Activated CD4-positive, CD25-positive, alpha-beta regulatory T cell treated with anti-CD3 and anti-CD28 coated beads, Interleukin-2, amount 50 U/mL, for 16 hours (primary cell): ENCODE results near the gene UGT1A3.

Source experiments
- DNase-seq: peaks from one replicate; pipeline ENCODE4 v3.0.0-alpha.2; 2020; ENCODE audit warnings: low read depth, low spot score

UGT1A3 gene

DNA sequence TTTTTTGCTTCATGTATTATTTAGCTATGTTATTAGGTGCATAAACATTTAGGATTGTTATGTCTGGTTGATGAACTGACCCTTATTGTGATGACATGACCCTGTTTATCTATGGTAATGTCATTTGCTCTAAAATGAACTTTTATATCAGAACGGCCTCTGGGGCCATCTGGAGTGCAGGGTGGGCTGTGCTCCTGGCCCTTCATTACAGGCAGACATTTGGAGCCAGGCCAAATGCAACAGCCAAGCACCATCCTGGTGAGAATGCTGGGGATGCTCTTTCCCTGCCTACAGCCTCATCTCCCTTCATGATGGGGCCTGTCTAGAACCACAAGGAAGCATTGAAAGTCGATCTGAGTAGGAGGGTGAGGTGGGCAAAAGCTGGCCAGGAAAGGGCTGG lies 87.5 kb downstream of the UGT1A3 start:
- no peak for DNase-seq

DNA sequence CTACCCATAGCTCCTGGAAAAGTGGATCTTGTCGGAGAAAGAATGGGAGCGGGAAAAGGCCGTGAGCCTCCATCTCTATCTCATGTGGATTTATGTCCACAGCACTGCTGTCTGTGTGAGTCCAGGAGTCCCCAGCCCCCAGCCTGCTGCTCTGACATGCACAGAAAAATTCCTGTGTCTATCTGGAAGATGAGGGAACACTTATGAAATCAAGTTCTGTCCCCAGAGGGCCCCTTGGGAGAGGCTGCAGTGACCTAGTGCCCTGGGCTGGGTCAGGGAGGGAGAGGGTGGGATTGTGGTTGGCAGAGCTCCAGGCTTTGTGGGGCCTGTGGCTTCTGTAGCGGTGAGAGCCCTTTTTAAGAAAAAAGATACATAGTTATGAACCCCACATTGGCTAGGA lies 87.9 kb downstream of the UGT1A3 start:
- no peak for DNase-seq

DNA sequence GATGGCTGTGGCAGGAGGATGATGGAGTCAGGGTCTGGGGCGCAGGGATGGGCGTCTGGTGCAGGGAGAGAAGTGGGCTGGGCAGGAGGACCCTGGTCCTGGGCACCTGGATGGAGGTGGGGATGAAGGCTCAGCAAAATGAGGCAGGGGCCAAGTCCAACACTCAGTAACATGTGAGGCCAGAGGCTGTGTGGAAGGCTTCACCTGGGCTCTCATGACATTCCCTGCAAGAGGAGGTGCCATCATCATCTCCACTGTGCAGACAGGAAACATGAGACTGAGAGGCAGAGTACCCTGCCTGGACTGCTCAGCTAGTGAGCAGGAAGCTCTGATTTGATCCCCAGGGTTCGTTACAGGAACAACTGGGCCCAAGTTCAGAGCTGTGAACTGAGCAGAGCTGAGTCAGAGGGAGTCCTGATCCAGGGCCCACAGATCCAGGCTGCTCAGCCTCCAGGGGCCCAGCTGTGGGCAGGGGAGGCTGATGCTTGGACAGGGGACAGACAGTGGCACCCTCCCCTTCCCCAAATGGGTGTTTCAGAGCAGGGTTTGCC lies 88.6 kb downstream of the UGT1A3 start:
- no peak for DNase-seq

DNA sequence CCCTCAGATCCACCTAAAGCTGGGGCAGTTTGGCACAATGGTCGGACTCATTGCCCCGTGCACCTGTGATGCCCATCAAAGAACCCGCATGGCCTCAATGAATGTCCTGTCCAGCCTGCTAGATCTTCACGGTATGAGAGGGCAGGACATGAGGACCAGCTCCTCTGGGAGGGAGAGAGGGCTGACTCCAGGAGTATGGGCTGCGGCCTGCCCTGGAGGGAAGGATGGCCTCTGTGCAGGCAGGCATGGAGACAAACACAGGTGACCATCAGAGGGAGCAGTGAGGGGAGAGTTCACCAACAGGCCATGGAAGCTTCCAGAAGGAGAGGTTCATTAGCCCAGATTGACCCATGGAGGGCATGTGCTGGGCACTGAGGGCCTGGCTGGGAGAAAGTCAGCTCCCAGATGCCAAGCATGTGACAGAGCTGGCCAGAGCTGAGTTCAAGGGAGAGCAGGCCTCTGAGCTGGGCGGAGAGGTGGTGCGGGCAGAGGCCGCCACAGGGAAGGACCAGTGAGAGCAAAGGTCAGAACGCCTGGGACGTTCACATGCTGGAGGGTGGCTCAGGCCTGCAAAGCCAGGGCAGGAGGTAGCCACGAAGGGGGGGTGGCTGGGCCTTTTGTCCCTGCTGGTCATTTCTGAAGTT lies 89.3 kb downstream of the UGT1A3 start:
- DNase-seq: no peak

DNA sequence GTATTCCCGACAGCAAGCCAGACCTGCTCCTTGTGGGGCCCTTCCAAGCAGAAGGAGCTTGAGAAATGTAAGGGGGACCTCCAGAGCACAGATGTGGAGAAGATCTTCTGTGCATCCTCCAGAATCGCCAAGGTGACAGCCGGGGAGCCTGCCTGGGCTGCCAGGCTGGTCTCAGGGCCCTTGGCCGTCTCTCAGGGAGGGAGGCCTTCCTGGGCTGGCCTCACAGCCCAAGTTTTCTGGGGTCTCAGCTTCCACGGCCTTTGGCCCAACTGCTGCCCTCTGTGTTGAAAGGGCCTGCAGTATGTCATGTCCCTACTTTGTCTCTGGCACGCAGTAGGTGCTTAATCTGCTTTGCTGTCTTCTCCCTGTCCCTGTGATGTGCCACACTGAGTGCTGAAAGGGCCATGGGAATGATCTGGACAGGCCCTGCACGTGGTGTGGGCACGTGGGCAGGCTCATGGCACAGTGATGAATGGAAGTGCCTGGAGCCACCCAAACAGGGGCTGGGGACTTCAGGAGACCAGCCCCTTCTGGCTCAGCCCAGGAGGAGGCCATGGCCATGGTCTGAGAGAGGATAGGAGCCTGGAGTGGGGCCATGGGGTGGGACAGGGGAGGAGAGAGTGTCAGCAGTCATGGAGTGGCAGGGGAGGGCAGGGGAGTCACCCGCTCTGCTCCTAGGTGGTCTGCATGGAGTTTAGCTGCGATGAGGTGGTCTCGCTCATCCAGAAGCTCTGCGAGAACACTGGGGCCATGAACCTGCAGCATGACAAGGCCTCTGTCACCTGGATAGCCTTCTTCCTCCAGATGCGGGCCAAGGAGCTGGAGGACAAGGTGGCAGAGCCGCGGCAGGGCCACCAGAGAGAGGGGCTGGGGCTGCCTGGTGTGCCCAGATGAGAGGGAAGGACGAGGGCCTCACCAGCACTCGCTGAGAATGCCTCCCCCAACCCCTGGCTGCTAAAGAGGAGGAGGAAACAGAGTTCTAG lies 90.1 kb downstream of the UGT1A3 start:
- no peak for DNase-seq

DNA sequence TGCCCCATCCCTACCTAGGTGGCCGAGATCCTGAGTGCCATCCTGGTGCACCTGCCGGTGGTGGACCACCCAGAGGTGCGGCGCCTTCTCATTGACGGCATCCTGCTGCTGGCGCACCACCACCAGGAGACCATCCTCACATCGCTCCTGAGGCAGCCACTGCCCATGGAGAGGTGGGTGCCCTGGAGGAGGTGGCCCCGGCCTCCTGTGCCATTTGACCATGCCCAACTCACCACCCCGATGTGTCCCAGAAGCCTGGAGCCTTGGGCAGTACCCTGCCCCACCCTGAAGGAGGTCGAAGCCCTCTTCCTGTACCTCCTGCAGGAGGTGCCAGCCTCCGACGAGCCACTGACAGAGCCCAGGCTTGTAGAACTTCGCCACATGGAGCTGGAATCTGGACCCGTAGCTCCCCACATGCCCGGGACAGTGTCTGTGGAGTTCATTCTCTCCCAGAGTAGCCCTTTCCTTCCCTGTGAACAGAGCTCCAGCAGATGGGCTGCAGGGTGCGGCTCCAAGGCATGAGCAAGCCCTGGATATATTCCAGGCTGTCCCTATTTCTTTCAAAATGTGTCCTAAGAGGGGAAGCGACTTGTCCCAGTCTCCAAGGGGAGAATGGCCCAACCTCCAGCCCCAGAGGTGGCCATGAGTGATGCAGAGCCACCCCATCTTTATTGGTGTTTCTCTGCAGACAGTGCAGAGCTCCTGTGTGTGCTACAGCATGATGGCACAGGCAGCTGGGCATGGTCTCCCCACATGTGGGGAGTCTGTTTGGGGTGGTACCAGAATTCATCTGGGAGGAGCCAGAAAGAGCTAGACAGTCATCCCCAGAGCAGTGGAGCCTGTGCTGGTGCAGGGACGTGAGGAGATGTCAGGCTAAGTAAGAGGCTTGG lies 91.3 kb downstream of the UGT1A3 start:
- DNase-seq: no peak

DNA sequence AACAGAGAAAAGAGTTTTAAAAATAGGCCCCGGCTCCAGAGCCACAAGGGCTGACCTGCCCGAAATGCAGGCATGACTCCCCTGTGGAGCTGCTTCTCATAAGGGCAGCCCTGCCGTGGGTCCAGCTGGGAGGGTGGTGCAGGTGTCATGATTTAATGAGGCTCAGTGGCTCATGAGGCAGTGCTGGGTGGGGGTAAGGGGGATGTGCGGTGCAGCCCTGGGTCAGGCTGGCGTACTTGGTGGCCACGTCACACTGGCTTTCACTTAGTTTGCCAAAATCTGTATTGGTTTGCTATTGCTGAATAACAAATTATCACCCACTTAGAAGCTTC lies 91.9 kb downstream of the UGT1A3 start:
- no peak for DNase-seq

DNA sequence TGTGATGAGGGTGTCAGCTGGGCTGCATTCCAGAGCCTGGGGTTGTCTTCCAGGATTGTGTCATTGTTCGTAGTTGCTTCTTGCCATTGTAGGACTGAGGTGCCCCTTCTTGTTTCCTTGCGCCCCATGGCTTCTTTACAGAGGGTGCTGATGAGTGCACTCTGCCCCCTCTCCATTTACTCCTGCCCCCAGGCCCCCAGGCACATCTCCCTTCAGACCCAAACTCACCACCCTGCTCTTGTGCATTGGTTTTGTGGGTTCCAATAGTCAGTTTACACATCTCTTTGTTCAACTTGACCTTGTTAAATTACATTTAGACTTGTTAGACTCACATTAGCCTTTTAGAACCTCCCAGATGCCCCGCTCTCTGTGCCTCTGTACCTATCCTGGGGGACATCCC lies 92.4 kb downstream of the UGT1A3 start:
- no peak for DNase-seq

DNA sequence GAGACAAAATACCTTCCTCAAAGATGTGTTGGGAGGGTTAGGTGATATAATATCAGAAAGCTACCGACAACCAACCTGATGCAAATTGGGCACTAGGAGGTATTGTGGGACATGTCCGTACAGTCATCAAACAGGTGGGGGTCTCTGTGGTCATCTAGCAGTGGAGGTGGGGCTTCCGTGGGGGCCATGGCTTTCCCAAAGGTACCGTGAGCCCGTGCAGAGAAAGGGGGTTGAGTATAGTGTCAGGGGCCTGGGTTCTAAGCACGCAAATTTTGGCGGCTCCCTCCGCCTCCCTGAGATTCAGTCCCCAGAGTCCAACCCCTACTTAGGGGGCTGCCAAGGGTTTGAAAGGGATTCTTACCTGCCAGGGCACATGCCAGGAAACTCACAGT lies 92.9 kb downstream of the UGT1A3 start:
- DNase-seq: no peak

DNA sequence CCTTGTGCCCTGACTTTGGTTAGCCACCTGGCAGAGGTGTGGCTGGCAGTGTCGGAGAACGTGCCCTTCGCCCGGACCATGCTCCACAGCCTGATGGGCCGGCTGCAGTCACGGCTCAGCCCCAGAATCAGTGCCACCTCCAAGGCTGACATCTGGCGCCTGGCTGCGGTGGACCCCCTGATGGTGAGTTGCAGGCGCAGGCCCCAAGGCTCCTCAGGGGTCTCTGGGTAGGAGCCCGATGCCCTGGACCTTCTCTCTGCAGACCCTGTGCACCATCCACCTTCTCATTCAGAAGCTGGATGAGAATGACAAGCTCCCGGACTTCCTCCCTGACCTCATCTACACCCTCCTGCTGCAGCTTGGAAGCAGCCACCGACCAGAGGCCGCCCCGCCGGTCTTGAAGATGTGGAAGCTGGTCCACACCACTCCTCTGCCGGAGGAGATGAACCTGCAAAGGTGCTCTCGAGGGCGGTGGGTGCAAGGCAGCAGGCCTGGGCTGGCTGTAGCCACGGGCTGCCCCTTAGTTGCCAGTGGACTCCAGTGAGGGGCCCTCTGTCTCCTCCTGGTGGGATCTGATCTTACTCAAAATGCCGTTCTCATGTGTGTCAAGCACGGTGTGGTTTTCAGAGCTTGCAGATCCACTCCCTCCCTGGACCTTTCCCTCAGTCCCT lies 93.4 kb downstream of the UGT1A3 start:
- no peak for DNase-seq
